HepG2 (cell line): ENCODE results near the gene KRTAP10-5. TPM values are rescaled to one million over a fixed set of nuclear protein-coding genes. Genes with fewer than 3 reads are reported as not detected.

Experiments used
- ATAC-seq: fragments of 200-7000 bp; cut with Tn5 transposase; 3 replicates; pipeline ENCODE4 v1.9.1; 2020; ENCODE audit warnings: mild to moderate bottlenecking, moderate library complexity
- BruUV-seq: library from RNA; stranded (reverse); fragments of 400-500 nt; replicated peaks from 2 replicates; lab custom pipeline; 2021; lab: Mats Ljungman, UMichigan
- CTCF ChIA-PET: fragments of 300-600 bp; formaldehyde crosslinking; extraction: SDS; loops from one replicate; lab custom pipeline; 2021; ENCODE audit warnings: low total read pairs, inconsistent platforms, low intra/inter-chr PET ratio; lab: Yijun Ruan, JAX
- POLR2A ChIA-PET: fragments of 350-600 bp; sonication (Branson Sonifier 250); formaldehyde crosslinking; loops from one replicate; lab custom pipeline; 2020; ENCODE audit warnings: antibody characterized with exemption, inconsistent platforms; lab: Yijun Ruan, JAX
- DNase-seq: peaks from one replicate; pipeline ENCODE4 v3.0.0-alpha.2; 2015; ENCODE audit warnings: low spot score
- FAIRE-seq: peaks from 3 replicates; lab custom pipeline; 2011; peaks lifted over from hg19 to GRCh38; lab: Jason Lieb, UNC
- H2AFZ ChIP-seq: one replicate; pipeline ENCODE4 v1.6.1; 2011; ENCODE audit warnings: low read length, inconsistent platforms
- H3K27ac ChIP-seq: fragments of 300-600 bp; 3 replicates; pipeline ENCODE4 v1.8.0; 2011; ENCODE audit warnings: mixed run types, mild to moderate bottlenecking, mixed read lengths, low read length, inconsistent platforms; ENCODE audit not compliant: insufficient read depth; ENCODE audit errors: extremely low read length
- H3K27me3 ChIP-seq, 2 experiments: fragments of 200-600 bp in 1 of 2; 2 replicates in 1 of 2; 3 replicates in 1 of 2; pipeline versions ENCODE4 v1.6.0 to v1.8.0; 2011; ENCODE audit warnings: low read length in 2 of 2, mild to moderate bottlenecking in 2 of 2, moderate library complexity in 2 of 2, inconsistent platforms in 1 of 2; ENCODE audit not compliant: insufficient read depth in 2 of 2, control insufficient read depth in 1 of 2
- H3K36me3 ChIP-seq, 2 experiments: fragments of 200-600 bp in 1 of 2; replicated peaks in 1 of 2; 2 replicates in 1 of 2; 3 replicates in 1 of 2; pipeline versions ENCODE4 v1.5.1 to v1.8.0; 2011; ENCODE audit warnings: low read length in 2 of 2, inconsistent platforms in 1 of 2; ENCODE audit not compliant: insufficient read depth in 2 of 2, control insufficient read depth in 1 of 2
- H3K4me1 ChIP-seq: 2 replicates; pipeline ENCODE4 v1.5.1; 2012; ENCODE audit warnings: low read length, inconsistent platforms; ENCODE audit not compliant: insufficient read depth
- H3K4me2 ChIP-seq: 2 replicates; pipeline ENCODE4 v1.6.0; 2011; ENCODE audit warnings: low read depth, low read length, inconsistent platforms
- H3K4me3 ChIP-seq, 3 experiments: fragments of 200-600 bp in 1 of 3; sonication (generic), shearing (Covaris generic) in 1 of 3; replicated peaks in 1 of 3; 2 replicates each; pipeline ENCODE4 v1.5.1; 2011 to 2016; ENCODE audit warnings: low read length in 3 of 3, inconsistent platforms in 2 of 3, low read depth in 2 of 3, mild to moderate bottlenecking in 2 of 3, control low read depth in 1 of 3, mixed read lengths in 1 of 3; ENCODE audit not compliant: insufficient read depth in 1 of 3
- H3K79me2 ChIP-seq: one replicate; pipeline ENCODE4 v1.6.1; 2011; ENCODE audit warnings: low read length, inconsistent platforms; ENCODE audit not compliant: insufficient read depth
- H3K9ac ChIP-seq: 2 replicates; pipeline ENCODE4 v1.6.0; 2011; ENCODE audit warnings: mild to moderate bottlenecking, low read depth, low read length, inconsistent platforms; ENCODE audit not compliant: insufficient read depth
- H3K9me3 ChIP-seq: 2 replicates; pipeline ENCODE4 v1.5.1; 2012; ENCODE audit warnings: mild to moderate bottlenecking, low read length
- H4K20me1 ChIP-seq: 2 replicates; pipeline ENCODE4 v1.6.0; 2011; ENCODE audit warnings: inconsistent platforms, mild to moderate bottlenecking, low read length, moderate library complexity; ENCODE audit not compliant: insufficient read depth
- HNRNPK ChIP-seq: fragments of 200-400 bp; formaldehyde crosslinking; IDR thresholded peaks from 2 replicates; pipeline ENCODE4 v1.6.1; 2018; ENCODE audit warnings: low read length, low read depth, moderate library complexity, mild to moderate bottlenecking; ENCODE audit not compliant: poor library complexity, severe bottlenecking
- MAF1 ChIP-seq: sonication (generic); formaldehyde crosslinking; IDR thresholded peaks from 2 replicates; pipeline ENCODE4 v1.5.0; 2020; ENCODE audit warnings: missing genetic modification reagents, borderline replicate concordance
- NFYC ChIP-seq: IDR thresholded peaks from 2 replicates; pipeline ENCODE4 v1.6.1; 2016; ENCODE audit warnings: missing genetic modification reagents, missing compliant biosample characterization
- SNAPC4 ChIP-seq: sonication (generic); formaldehyde crosslinking; IDR thresholded peaks from 2 replicates; pipeline ENCODE4 v1.4.0; 2020; ENCODE audit warnings: mild to moderate bottlenecking, missing genetic modification reagents
- SPEN ChIP-seq: sonication (generic); formaldehyde crosslinking; IDR thresholded peaks from 2 replicates; pipeline ENCODE4 v1.5.1; 2020; ENCODE audit warnings: low read depth, mild to moderate bottlenecking, missing genetic modification reagents
- ZBTB40 ChIP-seq, 2 experiments: fragments of 450-650 bp in 1 of 2; sonication (generic) in 1 of 2; formaldehyde crosslinking in 1 of 2; IDR thresholded peaks; 2 replicates each; pipeline versions ENCODE4 v1.6.1 to v1.8.0; 2016 to 2022; ENCODE audit warnings: antibody characterized with exemption in 1 of 2, mild to moderate bottlenecking in 1 of 2, missing genetic modification reagents in 1 of 2
- ZNF121 ChIP-seq: sonication (generic); formaldehyde crosslinking; IDR thresholded peaks from 2 replicates; pipeline ENCODE4 v1.5.0; 2020; ENCODE audit warnings: mild to moderate bottlenecking, missing genetic modification reagents
- ZNF572 ChIP-seq: sonication (generic); formaldehyde crosslinking; IDR thresholded peaks from 2 replicates; pipeline ENCODE4 v1.5.1; 2020; ENCODE audit warnings: mild to moderate bottlenecking, missing genetic modification reagents
- WGBS: methylation state at CpG from one replicate; pipeline ENCODE4 v1.1.6; 2017; ENCODE audit warnings: low lambda C conversion rate; 5-methylcytosine and 5-hydroxymethylcytosine counted together
- in situ Hi-C: cut with HindIII; loops from 2 replicates; pipeline ENCODE4 v1.10.0; 2017; ENCODE audit warnings: low pct_unique_long_range_greater_than_20kb; ENCODE audit not compliant: extremely low pct_ligation_motif_present
- intact Hi-C: fragments of 100-400 bp; cut with micrococcal nuclease; formaldehyde crosslinking; loops from one replicate; pipeline ENCODE4 v1.10.0; 2022; ENCODE audit not compliant: unreplicated experiment
- polyA plus RNA-seq, 8 experiments: library from polyadenylated mRNA; depleted of rRNA in 3 of 8; stranded (reverse) in 7 of 8; unstranded in 1 of 8; fragments of >200 nt; fragmentation: Illumina TruSeq in 4 of 8; extraction: Trizol in 4 of 8; gene quantifications; 2 replicates each; pipeline versions ENCODE4 v1.2.1 to v1.2.3, GENCODE V29; 2011 to 2016; ENCODE audit warnings: low read depth in 4 of 8, missing spikeins in 1 of 8, mixed read lengths in 1 of 8; ENCODE audit not compliant: insufficient read depth in 1 of 8
- total RNA-seq, 5 experiments: library from RNA; depleted of rRNA; stranded (reverse); fragments of >200 nt; fragmentation: Illumina TruSeq; extraction: Trizol; gene quantifications; 2 replicates each; pipeline ENCODE4 v1.2.3, GENCODE V29; 2016; ENCODE audit warnings: low read depth in 1 of 5
- TF ChIP-seq, protein P1 (sequence below): sonication (generic); formaldehyde crosslinking; IDR thresholded peaks from 2 replicates; pipeline ENCODE4 v1.8.1; 2023; ENCODE audit warnings: mild to moderate bottlenecking, missing genetic modification reagents

KRTAP10-5 gene
- total and polyA plus RNA-seq, 2 of the 13 experiments (the other 11 are each of a cell fraction or from before 2014, with no cell fraction given), result not detected

DNA sequence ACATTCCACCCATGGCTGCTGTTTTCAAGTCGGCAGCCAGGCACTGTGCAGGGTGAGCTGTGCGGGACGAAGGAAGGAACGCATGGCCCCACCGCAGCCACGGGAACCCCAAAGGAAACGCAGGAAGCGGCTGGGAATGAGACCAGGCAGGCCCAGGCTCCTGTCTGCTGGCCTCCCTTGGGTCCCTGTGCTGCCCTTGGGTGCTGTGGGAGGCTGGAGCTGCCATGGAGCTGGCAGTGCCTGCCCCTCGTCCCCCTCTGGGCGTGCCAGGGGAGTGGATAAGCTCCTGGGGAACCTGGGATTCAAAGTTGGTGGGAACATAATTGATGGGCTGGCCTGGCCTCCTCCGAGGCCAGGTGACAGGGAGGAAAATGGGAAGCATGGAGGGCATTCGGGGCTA, 12.1 kb downstream of the KRTAP10-5 start:
- H3K79me2 ChIP-seq, result no peaks in the 10 kb centered on the region
- TF ChIP-seq MAF1 (CRISPR knock-in tag) (no peak), ZNF572 (no peak), ZBTB40 (IDR thresholded peaks at IDR 0.05) (no peak), ZBTB40 (CRISPR knock-in tag; IDR thresholded peaks at IDR 0.05) (no peak), ZNF121 (CRISPR knock-in tag) (no peak), HNRNPK (no peak), SPEN (no peak), SNAPC4 (CRISPR knock-in tag) (no peak), NFYC (no peak)
- TF ChIP-seq, protein P1, sequence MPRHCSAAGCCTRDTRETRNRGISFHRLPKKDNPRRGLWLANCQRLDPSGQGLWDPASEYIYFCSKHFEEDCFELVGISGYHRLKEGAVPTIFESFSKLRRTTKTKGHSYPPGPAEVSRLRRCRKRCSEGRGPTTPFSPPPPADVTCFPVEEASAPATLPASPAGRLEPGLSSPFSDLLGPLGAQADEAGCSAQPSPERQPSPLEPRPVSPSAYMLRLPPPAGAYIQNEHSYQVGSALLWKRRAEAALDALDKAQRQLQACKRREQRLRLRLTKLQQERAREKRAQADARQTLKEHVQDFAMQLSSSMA (CRISPR knock-in tag), result no peak
- TF ChIP-seq, all 625 proteins: peak for 0
- no peak overlapping the region for H3K9ac ChIP-seq
- peaks cover 9% of the 10 kb centered on the region for H3K9me3 ChIP-seq
- no peaks in the 10 kb centered on the region; a peak in 1 of 5 replicates for H3K27me3 ChIP-seq
- no TSS peak for BruUV-seq
- no peak for FAIRE-seq
- no peak for DNase-seq
- no peaks in the 10 kb centered on the region for H4K20me1 ChIP-seq
- in situ Hi-C loops (no loop called here), intact Hi-C loops (no loop called here)
- H3K4me1 ChIP-seq, result peaks cover 10% of the 10 kb centered on the region
- 48% methylated on average over 10 of the region's 12 CpGs for WGBS
- H3K4me3 ChIP-seq, result no peak overlapping the region
- no peaks in the 10 kb centered on the region for H3K36me3 ChIP-seq
- POLR2A ChIA-PET, result no interaction called here
- no peak overlapping the region for H3K27ac ChIP-seq
- no peak; the same call in 1 of the 3 replicates for ATAC-seq
- CTCF ChIA-PET, result no interaction called here
- H3K4me2 ChIP-seq, result no peak overlapping the region
- no peak overlapping the region for H2AFZ ChIP-seq
